ENCODE data around the gene LRRC61.
"Not testable (repeated sequence)": the region's sequence is repeated elsewhere in the genome, so short reads cannot be mapped to it uniquely, and the experiment has no call there.

LRRC61 gene

GRCh38 chr7:150373049-150373801 is 50.1 kb downstream of the LRRC61 start:
- DNase-seq = no peak

GRCh38 chr7:150374026-150374425 is 50.9 kb downstream of the LRRC61 start:
- DNase-seq = no peak

DNA sequence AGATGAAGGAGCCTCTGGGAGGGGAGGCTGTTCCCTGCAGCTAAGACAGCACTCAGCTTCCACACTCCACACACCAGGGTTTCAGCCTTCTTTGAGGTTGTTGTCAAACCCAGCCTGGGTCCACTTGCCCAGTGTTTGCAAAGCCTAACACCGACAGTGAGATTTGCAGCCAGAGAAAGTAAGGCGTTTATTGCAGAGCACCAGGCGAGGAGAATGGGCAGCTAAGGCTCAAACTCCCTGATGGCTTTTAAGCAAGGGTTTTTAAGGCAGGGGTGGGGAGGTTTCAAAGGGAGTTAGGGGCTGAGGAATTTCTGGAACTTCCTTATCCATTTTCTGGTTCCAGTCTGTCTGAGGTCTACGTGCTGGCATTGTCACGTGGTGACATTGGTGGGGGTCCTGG is 51.3 kb downstream of the LRRC61 start:
- no peak for DNase-seq

- DNase-seq = no peak
Measured at GRCh38 chr7:150375662-150376521, 52.7 kb downstream of the LRRC61 start.

GRCh38 chr7:150376560-150376959 is 53.4 kb downstream of the LRRC61 start:
- DNase-seq = no peak

DNA sequence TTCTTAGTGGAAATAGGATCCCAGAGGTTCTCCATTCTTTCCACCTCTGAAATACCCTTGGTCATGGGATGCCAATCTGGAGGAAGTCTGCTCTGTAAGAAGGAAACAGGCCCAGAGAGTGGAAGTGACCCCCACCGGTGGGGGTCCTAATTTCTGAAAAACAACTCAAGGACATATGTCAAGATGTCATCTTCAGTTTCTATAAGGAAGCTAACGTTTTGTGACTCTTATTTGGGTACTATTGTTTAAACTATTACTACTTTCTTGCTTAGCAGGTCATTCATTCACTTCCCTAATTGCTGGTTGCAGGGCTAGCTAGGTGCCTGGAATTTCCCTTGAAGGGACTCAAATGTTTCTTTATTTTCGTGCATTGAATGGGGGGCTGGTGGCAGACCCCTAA is 54.0 kb downstream of the LRRC61 start:
- DNase-seq = no peak

GRCh38 chr7:150377635-150378034 is 54.5 kb downstream of the LRRC61 start:
- no peak for DNase-seq

GRCh38 chr7:150378115-150378852 is 55.1 kb downstream of the LRRC61 start:
- peak; percentile 92 for DNase-seq

- DNase-seq = peak; percentile 98
Measured at GRCh38 chr7:150378853-150379440, 55.8 kb downstream of the LRRC61 start, which contains the start of gene ZNF775. Gene ZNF775, plus strand, starts transcription at chr7:150379330. Its CDS starts 9,141 bp downstream, at chr7:150388471.

DNA sequence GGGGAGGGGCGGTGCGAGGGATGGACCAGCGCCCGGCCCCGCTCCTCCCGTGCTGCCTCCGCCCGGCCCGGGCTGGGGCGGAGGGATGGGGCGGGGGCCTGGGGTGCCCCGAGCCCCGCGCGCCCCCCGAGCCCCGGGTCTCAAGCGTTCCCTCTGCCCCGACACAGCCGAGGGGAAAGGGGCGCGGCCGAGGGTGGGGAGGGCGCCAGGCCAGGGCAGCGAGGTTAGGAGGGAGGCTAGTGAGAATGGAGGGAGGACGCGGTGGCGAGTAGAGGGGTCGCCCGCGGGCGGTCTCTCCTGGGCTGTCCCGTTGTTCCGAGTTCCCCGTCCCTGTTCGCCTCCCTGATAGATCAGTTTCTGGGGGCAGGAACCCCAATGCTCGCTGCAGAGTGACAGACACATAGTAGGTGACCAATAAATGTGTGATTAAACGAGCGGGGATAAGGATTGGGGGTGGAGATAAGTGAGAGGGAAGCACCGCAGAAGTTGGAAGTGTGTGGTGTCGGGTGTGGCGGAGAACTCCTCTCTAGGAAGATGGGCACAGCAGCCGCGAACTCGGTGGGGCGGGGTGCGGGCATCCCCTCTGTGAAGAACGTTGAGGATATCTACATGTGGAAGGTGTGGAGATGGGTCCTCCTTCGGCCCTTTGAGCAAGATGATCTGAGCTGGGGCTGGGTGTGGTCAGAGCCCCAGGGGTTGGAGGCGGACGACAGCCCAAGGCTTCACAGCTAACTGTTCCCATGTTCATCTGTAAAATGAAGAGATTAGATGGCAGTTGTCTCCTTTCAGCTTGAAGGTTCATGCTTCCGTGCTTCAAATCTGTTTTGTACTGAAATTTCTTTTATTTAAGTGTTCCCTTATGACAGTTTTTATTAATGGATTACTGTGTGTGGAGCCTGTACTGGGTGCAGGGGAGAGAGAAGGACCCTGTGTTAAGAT is 56.6 kb downstream of the LRRC61 start:
- DNase-seq = peak; percentile 63

- DNase-seq = no peak
Measured at GRCh38 chr7:150380463-150380862, 57.3 kb downstream of the LRRC61 start.

DNA sequence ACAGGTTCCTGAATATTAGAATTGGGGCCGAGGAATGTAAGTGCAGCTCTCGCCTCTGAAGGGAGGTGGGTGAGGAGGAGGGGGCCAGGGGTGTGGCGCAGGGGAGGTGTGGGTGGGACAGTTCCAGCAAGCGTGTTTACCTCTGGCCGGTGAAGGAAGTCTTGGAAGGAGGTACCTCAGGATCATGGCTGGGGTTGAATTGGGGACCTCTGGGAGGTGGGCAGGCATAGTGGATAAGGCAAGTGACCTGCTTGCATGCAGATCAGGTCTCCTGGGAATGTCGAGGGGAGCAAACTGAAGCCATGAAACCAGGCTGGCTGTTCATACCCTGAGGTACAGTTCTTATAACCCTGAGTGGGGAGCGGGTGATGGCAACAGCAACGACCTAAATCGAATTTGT is 57.9 kb downstream of the LRRC61 start:
- DNase-seq = no peak

DNA sequence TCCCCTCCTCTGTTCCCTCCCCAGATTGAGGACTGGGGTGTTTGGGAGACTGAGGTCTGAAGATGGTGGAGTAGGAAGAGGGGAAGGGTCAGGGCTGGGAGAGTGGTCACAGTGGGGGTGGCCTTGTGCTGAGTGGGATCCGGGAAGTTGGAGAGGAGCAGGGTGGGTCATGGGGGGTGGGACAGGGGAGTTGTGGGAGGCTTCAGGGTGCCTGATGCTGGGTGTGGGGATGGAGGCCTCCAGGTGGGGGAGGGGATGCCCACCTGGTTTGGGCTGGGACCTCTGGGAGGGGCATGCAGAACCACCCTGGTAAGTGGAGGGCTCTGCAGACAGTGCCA is 58.6 kb downstream of the LRRC61 start:
- no peak for DNase-seq

GRCh38 chr7:150382123-150382843 is 59.1 kb downstream of the LRRC61 start:
- DNase-seq = no peak

GRCh38 chr7:150382844-150383225 is 59.7 kb downstream of the LRRC61 start:
- no peak for DNase-seq

- DNase-seq = peak; percentile 99
Measured at GRCh38 chr7:150383710-150384397, 60.7 kb downstream of the LRRC61 start.

GRCh38 chr7:150384406-150385301 is 61.5 kb downstream of the LRRC61 start:
- no peak for DNase-seq

DNA sequence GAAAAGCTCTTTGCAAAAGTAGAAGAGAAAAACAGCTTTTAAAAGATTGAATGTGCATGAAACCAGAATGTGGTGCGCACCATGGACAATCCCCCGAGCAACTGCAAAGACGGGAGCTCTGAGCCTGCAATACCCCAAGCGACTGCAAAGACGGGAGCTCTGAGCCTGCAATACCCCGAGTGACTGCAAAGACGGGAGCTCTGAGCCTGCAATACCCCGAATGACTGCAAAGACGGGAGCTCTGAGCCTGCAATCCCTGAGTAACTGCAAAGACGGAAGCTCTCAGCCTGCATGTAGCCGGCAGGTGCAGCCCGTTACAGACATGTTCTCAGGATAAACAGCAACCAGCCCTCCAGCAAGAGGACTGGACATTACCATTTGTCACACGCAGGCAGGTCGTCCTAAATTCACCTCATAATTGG is 62.2 kb downstream of the LRRC61 start:
- DNase-seq = peak; percentile 44

- not testable (repeated sequence) for DNase-seq
Measured at GRCh38 chr7:150385884-150386283, 62.7 kb downstream of the LRRC61 start.
